AG09319 (cell line): ENCODE results near the gene ST14.

ENCODE experiments used
- DNase-seq: peaks from one replicate; pipeline ENCODE4 v3.0.0-alpha.2; 2010; ENCODE audit warnings: low read depth; ENCODE audit errors: extremely low read depth
- TF ChIP-seq, protein P1 (sequence below): IDR thresholded peaks from 2 replicates; pipeline ENCODE4 v1.5.1; 2011; ENCODE audit warnings: low read depth, mild to moderate bottlenecking, inconsistent platforms, low read length, moderate library complexity

Gene ST14

DNA sequence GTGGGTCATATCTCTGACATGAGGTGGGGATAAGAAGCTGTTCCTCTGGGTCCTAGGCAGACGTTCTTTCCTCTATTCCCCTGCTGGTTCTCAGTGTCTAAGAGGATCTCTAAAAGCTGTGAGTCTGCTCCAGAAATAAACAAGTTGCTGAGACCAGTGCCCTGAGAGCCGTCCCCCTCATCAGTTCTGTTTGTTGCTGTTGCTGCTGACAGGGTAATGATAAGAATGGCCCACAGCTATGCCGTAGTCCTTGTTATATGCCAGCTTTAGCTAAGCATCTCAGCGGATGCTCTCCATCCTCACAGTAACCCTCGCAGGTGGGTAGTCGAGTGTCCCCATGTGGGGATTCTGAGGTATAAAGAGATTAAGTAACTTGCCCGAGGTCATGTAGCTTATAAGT lies 23.5 kb upstream of the ST14 start:
- TF ChIP-seq, protein P1, sequence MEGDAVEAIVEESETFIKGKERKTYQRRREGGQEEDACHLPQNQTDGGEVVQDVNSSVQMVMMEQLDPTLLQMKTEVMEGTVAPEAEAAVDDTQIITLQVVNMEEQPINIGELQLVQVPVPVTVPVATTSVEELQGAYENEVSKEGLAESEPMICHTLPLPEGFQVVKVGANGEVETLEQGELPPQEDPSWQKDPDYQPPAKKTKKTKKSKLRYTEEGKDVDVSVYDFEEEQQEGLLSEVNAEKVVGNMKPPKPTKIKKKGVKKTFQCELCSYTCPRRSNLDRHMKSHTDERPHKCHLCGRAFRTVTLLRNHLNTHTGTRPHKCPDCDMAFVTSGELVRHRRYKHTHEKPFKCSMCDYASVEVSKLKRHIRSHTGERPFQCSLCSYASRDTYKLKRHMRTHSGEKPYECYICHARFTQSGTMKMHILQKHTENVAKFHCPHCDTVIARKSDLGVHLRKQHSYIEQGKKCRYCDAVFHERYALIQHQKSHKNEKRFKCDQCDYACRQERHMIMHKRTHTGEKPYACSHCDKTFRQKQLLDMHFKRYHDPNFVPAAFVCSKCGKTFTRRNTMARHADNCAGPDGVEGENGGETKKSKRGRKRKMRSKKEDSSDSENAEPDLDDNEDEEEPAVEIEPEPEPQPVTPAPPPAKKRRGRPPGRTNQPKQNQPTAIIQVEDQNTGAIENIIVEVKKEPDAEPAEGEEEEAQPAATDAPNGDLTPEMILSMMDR: no peak
- DNase-seq: no peak

DNA sequence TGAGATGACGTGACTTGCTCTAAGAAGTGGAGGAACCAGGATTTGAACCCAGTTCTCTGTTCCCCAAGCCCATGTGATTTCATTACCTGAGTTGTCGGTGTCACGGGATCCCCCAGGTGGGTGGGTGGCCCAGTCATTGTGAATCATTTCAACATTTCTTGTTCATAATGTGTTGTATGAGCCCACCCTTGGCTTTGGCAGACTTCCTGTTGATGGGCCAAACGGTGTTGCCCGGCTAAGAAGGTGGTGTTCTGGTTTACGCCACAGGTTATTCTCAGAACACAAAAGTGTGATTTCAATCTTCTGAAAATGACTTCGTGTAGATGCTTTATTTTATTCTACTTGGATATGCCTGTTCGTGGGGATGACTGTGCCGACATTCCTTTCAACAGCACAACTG lies 21.6 kb upstream of the ST14 start:
- no peak for DNase-seq
- TF ChIP-seq, protein P1: no peak

DNA sequence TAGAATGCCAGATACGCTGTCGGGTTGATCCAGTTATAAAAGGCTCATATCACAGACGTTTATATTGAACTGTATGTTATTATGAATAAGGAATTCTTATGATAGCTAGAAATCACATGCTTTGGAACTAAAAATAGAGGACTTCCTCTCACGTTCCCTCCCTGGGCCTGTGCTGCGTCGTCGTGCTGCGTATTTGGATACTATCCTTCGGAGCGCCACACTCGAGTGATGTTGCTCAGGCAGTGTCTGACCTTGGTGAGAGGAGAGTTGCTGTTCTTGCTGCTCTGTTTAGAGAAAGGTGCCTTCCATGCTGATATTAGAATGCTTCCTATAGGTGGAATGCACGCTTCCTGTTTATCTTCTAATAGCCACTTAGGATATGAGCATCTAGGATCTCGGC lies 20.2 kb upstream of the ST14 start:
- DNase-seq: no peak
- TF ChIP-seq, protein P1: no peak

DNA sequence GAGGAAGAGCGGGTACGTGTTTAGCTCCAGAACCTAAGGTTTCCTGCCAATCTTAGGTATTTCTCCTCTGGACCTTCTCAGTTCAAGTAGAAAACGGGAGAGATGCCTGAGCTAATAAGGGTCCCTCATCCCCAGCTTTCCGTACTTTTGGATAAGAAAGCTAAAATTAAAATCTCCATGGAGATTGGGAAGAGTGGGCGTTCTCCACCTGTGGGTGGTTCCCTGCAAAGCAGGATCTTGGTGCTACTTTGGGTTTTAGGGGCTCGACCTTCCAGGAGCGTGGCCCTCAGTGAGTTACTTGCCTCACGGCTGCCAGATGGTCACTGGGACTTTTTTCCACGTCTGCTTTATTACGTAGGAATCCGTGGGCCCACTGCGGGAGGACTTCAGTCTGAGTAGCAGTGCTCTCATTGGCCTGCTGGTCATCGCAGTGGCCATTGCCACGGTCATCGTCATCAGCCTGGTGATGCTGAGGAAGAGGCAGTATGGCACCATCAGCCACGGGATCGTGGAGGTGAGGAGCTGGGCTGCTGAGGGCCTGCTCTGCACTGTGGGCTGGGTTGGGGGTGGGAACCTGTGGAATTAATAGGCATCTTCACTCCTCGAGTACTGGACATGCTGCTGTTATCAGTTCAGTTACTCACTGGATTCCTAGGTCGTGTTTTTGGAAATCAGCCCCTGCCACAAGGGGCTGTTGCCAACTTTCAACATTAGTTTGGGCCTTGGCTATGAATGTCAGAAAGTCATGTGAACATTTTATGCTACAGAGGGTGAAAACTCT lies 17.8 kb upstream of the ST14 start:
- DNase-seq: no peak

DNA sequence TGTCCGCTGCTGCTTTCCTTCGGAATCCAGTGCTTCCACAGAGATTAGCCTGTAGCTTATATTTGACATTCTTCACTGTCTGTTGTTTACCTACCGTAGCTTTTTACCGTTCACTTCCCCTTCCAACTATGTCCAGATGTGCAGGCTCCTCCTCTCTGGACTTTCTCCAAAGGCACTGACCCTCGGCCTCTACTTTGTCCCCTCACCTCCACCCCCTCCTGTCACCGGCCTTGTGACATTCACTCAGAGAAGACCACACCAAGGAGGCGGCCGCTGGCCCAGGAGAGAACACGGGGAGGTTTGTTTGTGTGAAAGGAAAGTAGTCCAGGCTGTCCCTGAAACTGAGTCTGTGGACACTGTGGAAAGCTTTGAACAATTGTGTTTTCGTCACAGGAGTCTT lies 15.4 kb upstream of the ST14 start:
- TF ChIP-seq, protein P1: no peak
- no peak for DNase-seq

More for the DNA sequence above, 17.8 kb upstream of the ST14 start:
- TF ChIP-seq, protein P1: no peak

DNA sequence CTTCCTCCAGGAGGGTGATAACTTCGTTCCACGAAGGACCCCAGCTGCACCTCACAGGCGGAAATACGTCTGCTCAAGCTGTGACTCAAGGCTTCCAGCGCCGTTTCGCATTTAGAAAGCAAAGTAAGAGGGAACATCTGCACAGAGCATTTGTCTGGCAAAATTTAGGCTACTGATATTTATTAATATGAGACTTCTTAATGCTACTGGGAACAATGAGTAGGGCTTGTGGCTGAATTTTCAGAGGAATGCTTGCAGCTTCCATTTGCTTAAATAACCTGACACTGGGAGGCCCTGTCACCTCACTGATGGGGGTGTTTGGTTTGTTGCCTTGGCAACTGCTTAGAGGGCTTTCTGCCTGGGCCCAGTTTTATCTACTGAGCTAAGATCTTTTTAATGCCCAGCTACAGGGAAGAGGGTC lies 14.7 kb upstream of the ST14 start:
- DNase-seq: no peak
- TF ChIP-seq, protein P1: no peak

DNA sequence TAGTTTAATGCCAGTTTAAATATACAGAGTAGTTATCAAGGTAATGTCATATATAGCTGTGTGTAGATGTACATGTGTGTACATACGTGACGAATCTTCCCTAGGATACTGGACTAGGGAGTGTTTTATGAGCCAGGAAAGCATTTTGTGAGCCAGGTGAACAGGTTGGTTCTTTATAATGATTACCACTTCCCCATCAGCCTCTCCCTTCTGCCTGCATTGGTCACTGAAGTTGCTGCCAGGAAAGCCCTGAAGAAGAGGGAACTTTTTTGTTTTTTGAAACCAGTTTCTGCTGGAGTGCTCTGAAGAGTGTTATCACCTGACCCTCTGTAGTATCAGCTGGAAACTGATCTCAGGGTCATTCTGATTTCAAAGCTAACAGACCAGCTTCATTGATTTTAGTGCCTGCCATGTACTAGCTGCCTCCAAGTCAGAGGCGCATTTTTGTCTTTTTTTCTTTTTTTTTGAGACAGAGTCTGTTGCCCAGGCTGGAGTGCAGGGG lies 14.2 kb upstream of the ST14 start:
- DNase-seq: no peak
- TF ChIP-seq, protein P1: no peak
